Astrocyte (in vitro differentiated cells and primary cell): ENCODE results near the gene ARHGEF17. TPM values are rescaled to one million over a fixed set of nuclear protein-coding genes. Genes with fewer than 3 reads are reported as not detected.

Experiments used
- DNase-seq: peaks from one replicate; pipeline ENCODE4 v3.0.0-alpha.2; 2010; ENCODE audit warnings: low read depth
- FAIRE-seq: peaks from 2 replicates; lab custom pipeline; 2011; peaks lifted over from hg19 to GRCh38; lab: Jason Lieb, UNC
- H2AFZ ChIP-seq: 2 replicates; pipeline ENCODE4 v1.6.0; 2012; ENCODE audit warnings: low read depth, low read length, inconsistent platforms
- H3K27ac ChIP-seq: 2 replicates; pipeline ENCODE4 v1.5.1; 2011; ENCODE audit warnings: low read depth, low read length, inconsistent platforms
- H3K27me3 ChIP-seq: 2 replicates; pipeline ENCODE4 v1.6.0; 2011; ENCODE audit warnings: low read length, inconsistent platforms; ENCODE audit not compliant: insufficient read depth
- H3K36me3 ChIP-seq: 2 replicates; pipeline ENCODE4 v1.5.1; 2011; ENCODE audit warnings: low read length, inconsistent platforms; ENCODE audit not compliant: insufficient read depth
- H3K4me1 ChIP-seq: 2 replicates; pipeline ENCODE4 v1.5.1; 2011; ENCODE audit warnings: low read length, inconsistent platforms; ENCODE audit not compliant: insufficient read depth
- H3K4me2 ChIP-seq: 2 replicates; pipeline ENCODE4 v1.6.0; 2012; ENCODE audit warnings: low read length, inconsistent platforms
- H3K4me3 ChIP-seq: 2 replicates; pipeline ENCODE4 v1.5.1; 2011; ENCODE audit warnings: low read depth, mild to moderate bottlenecking, low read length, inconsistent platforms; ENCODE audit not compliant: insufficient read depth
- H3K79me2 ChIP-seq: 2 replicates; pipeline ENCODE4 v1.6.0; 2012; ENCODE audit warnings: mild to moderate bottlenecking, low read length, inconsistent platforms; ENCODE audit not compliant: insufficient read depth
- H3K9ac ChIP-seq: 2 replicates; pipeline ENCODE4 v1.6.0; 2012; ENCODE audit warnings: mild to moderate bottlenecking, low read length, inconsistent platforms
- H3K9me3 ChIP-seq: 2 replicates; pipeline ENCODE4 v1.5.1; 2012; ENCODE audit warnings: low read depth, mild to moderate bottlenecking, low read length, inconsistent platforms; ENCODE audit not compliant: insufficient read depth
- H4K20me1 ChIP-seq: 2 replicates; pipeline ENCODE4 v1.6.0; 2012; ENCODE audit warnings: low read length, inconsistent platforms; ENCODE audit not compliant: insufficient read depth
- H3K27ac Mint-ChIP-seq: one replicate; pipeline ENCODE4 v1.8.0; 2021; ENCODE audit warnings: mild to moderate bottlenecking, mixed read lengths; ENCODE audit not compliant: unreplicated experiment
- H3K27me3 Mint-ChIP-seq: one replicate; pipeline ENCODE4 v1.8.0; 2021; ENCODE audit warnings: low read depth, mixed read lengths; ENCODE audit not compliant: unreplicated experiment
- H3K36me3 Mint-ChIP-seq: one replicate; pipeline ENCODE4 v1.8.0; 2021; ENCODE audit warnings: low read depth, mixed read lengths; ENCODE audit not compliant: unreplicated experiment
- H3K4me1 Mint-ChIP-seq: one replicate; pipeline ENCODE4 v1.8.0; 2021; ENCODE audit warnings: low read depth, mixed read lengths; ENCODE audit not compliant: unreplicated experiment
- H3K4me3 Mint-ChIP-seq: one replicate; pipeline ENCODE4 v1.8.0; 2021; ENCODE audit warnings: mild to moderate bottlenecking, moderate library complexity, mixed read lengths; ENCODE audit not compliant: unreplicated experiment
- H3K9me3 Mint-ChIP-seq: one replicate; pipeline ENCODE4 v1.8.0; 2021; ENCODE audit warnings: mild to moderate bottlenecking, mixed read lengths; ENCODE audit not compliant: unreplicated experiment
- EZH2 ChIP-seq: IDR thresholded peaks from 2 replicates; pipeline ENCODE4 v1.6.1; 2012; ENCODE audit warnings: mild to moderate bottlenecking, low read length, inconsistent platforms; ENCODE audit not compliant: insufficient read depth
- total RNA-seq: library from RNA; stranded (reverse); gene quantifications from 2 replicates; pipeline ENCODE4 v1.2.1, GENCODE V29; 2021
- TF ChIP-seq, protein P1 (sequence below): IDR thresholded peaks from 2 replicates; pipeline ENCODE4 v1.5.1; 2011; ENCODE audit warnings: low read depth, mild to moderate bottlenecking, inconsistent platforms, low read length, moderate library complexity; ENCODE audit not compliant: insufficient read depth

ARHGEF17 gene
- total RNA-seq, 1 donor from 2014 or later, result 66.4 TPM

DNA sequence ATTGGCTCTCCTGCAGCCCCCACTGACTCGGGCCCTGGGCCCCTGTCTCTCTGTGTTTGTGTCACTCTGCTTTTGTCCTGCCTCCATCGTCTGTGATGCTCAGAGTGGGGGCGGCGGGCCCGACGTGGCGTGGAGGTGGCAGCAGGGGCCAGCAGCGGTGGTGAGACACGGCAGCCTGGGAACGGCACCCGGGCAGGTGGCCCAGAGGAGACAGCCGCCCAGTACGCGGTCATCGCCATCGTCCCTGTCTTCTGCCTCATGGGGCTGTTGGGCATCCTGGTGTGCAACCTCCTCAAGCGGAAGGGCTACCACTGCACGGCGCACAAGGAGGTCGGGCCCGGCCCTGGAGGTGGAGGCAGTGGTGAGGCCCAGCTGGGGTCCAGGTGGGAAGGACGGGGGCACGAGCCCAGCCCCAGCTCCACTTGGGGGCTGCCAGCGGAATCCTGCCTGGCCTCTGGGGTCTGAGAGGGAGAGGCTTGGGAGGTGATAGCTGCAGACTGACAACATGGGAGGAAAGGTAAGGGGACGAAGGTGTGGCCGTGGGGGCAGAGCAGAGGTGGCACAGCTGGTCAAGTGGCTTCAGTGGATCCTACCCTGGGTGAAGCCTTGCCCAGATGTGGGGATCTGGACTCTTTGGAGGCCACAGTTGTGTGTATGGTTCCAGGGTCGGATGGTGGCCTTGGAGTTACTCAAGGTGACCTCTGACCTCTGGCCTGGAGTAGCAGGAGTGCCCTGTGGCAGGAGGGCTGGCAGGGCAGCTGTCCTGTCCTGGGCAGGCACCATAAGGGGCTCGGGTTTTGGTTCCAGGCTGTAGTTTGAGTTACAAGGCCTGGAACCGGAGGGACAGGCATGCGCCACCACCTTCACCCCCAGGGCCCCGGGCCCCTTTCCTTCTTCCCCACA, 84.3 kb downstream of the ARHGEF17 start:
- H3K27ac Mint-ChIP-seq, result no peak overlapping the region
- no peaks in the 10 kb centered on the region for H3K27me3 ChIP-seq
- TF ChIP-seq, protein P1, sequence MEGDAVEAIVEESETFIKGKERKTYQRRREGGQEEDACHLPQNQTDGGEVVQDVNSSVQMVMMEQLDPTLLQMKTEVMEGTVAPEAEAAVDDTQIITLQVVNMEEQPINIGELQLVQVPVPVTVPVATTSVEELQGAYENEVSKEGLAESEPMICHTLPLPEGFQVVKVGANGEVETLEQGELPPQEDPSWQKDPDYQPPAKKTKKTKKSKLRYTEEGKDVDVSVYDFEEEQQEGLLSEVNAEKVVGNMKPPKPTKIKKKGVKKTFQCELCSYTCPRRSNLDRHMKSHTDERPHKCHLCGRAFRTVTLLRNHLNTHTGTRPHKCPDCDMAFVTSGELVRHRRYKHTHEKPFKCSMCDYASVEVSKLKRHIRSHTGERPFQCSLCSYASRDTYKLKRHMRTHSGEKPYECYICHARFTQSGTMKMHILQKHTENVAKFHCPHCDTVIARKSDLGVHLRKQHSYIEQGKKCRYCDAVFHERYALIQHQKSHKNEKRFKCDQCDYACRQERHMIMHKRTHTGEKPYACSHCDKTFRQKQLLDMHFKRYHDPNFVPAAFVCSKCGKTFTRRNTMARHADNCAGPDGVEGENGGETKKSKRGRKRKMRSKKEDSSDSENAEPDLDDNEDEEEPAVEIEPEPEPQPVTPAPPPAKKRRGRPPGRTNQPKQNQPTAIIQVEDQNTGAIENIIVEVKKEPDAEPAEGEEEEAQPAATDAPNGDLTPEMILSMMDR, result no peak
- TF ChIP-seq EZH2, result no peak
- H3K4me1 Mint-ChIP-seq, result peaks cover 7% of the 10 kb centered on the region
- peaks cover 5% of the 10 kb centered on the region for H3K9me3 Mint-ChIP-seq
- no peak overlapping the region for H3K4me3 Mint-ChIP-seq
- DNase-seq (no peak), FAIRE-seq (no peak)
- H3K36me3 Mint-ChIP-seq, result peaks cover 7% of the 10 kb centered on the region
- H3K36me3 ChIP-seq, result no peaks in the 10 kb centered on the region
- H3K9ac ChIP-seq, result peak overlapping the region; percentile 33
- peaks cover 16% of the 10 kb centered on the region for H3K4me1 ChIP-seq
- H3K27ac ChIP-seq, result no peak overlapping the region
- no peak overlapping the region for H3K4me2 ChIP-seq
- H3K4me3 ChIP-seq, result no peak overlapping the region
- peaks cover 29% of the 10 kb centered on the region for H3K79me2 ChIP-seq
- H2AFZ ChIP-seq, result no peak overlapping the region
- no peaks in the 10 kb centered on the region for H3K9me3 ChIP-seq
- H4K20me1 ChIP-seq, result peaks cover 44% of the 10 kb centered on the region
- H3K27me3 Mint-ChIP-seq, result no peaks in the 10 kb centered on the region

DNA sequence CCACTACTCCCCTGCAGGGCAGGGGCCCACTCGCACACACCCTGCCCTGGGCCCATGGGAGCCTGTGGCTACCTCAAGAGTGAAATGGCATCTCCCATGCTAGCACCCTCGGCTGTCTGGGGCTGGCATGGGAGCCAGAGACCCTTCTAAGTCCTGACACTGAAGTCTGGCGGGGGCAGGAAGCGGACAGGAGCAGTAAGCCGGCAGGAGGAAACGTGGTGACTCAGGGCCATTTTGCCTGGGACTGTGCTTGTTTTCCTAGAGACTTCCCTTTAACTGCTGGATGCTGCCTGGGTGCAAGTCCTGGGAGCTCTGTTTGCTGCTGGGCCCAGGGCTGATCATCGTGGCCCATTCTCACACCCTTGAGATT, 84.9 kb downstream of the ARHGEF17 start:
- no peaks in the 10 kb centered on the region for H3K27me3 ChIP-seq
- no peaks in the 10 kb centered on the region for H3K36me3 ChIP-seq
- no peak for DNase-seq
- H3K27ac ChIP-seq, result no peak overlapping the region
- H4K20me1 ChIP-seq, result peaks cover 37% of the 10 kb centered on the region
- H3K4me1 ChIP-seq, result peaks cover 16% of the 10 kb centered on the region
- Mint-ChIP-seq H3K27me3 (no peaks in the 10 kb centered on the region), H3K4me1 (peaks cover 7% of the 10 kb centered on the region), H3K27ac (no peak overlapping the region), H3K9me3 (peaks cover 5% of the 10 kb centered on the region), H3K36me3 (peaks cover 7% of the 10 kb centered on the region), H3K4me3 (no peak overlapping the region)
- no peaks in the 10 kb centered on the region for H3K9me3 ChIP-seq
- no peak overlapping the region for H2AFZ ChIP-seq
- TF ChIP-seq, protein P1, result no peak
- no peak for TF ChIP-seq EZH2
- peak overlapping the region; percentile 30 for H3K4me2 ChIP-seq
- no peak for FAIRE-seq
- peak overlapping the region; percentile 33 for H3K9ac ChIP-seq
- no peak overlapping the region for H3K4me3 ChIP-seq
- peaks cover 23% of the 10 kb centered on the region for H3K79me2 ChIP-seq
